Ascending aorta (tissue), 2 donors: Measurements from ENCODE around the gene FBXO31. TPM values are rescaled to one million over a fixed set of nuclear protein-coding genes. Genes with fewer than 3 reads are reported as not detected.
"Not testable (repeated sequence)": the region's sequence is repeated elsewhere in the genome, so short reads cannot be mapped to it uniquely, and the experiment has no call there.

Experiments
- DNase-seq, 2 donors: peaks; one replicate each; pipeline ENCODE4 v3.0.0-alpha.2; 2019; ENCODE audit warnings: low spot score in 2 of 2
- H3K27ac ChIP-seq, 2 donors: fragments of 200-600 bp; sonication (generic); one replicate each; pipeline ENCODE4 v1.5.1; 2016 to 2017; ENCODE audit warnings: mild to moderate bottlenecking in 1 of 2
- H3K27me3 ChIP-seq: fragments of 200-600 bp; sonication (generic); one replicate; pipeline ENCODE4 v1.5.1; 2017
- H3K36me3 ChIP-seq, 2 donors: fragments of 200-600 bp; sonication (generic); one replicate each; pipeline ENCODE4 v1.5.1; 2016
- H3K4me1 ChIP-seq, 2 donors: fragments of 200-600 bp; sonication (generic); one replicate each; pipeline ENCODE4 v1.5.1; 2016 to 2017; ENCODE audit warnings: mild to moderate bottlenecking in 1 of 2
- H3K4me3 ChIP-seq, 2 donors: fragments of 200-600 bp; sonication (generic); one replicate each; pipeline ENCODE4 v1.5.1; 2016 to 2017; ENCODE audit warnings: mild to moderate bottlenecking in 1 of 2
- H3K9me3 ChIP-seq, 2 donors: fragments of 200-600 bp; sonication (generic); one replicate each; pipeline ENCODE4 v1.5.1; 2016
- intact Hi-C: fragments of 100-400 bp; cut with DNase I; formaldehyde crosslinking; loops from one replicate; pipeline ENCODE4 v1.15.1; 2023
- total RNA-seq: library from RNA; depleted of rRNA; stranded (reverse); fragments of >200 nt; gene quantifications from one replicate; pipeline ENCODE4 v1.1.0, GENCODE V29; 2016
- TF ChIP-seq, protein P1 (sequence below), 3 experiments: fragments of 200-600 bp in 2 of 3; fragments of 450-650 bp in 1 of 3; sonication (generic) in 2 of 3; IDR thresholded peaks; one replicate each; pipeline ENCODE4 v1.5.1; 2016 to 2019; ENCODE audit warnings: antibody characterized with exemption in 3 of 3, mild to moderate bottlenecking in 1 of 3, moderate library complexity in 1 of 3

FBXO31 gene
- total RNA-seq, 1 donor from 2014 or later, result 224 TPM

DNA sequence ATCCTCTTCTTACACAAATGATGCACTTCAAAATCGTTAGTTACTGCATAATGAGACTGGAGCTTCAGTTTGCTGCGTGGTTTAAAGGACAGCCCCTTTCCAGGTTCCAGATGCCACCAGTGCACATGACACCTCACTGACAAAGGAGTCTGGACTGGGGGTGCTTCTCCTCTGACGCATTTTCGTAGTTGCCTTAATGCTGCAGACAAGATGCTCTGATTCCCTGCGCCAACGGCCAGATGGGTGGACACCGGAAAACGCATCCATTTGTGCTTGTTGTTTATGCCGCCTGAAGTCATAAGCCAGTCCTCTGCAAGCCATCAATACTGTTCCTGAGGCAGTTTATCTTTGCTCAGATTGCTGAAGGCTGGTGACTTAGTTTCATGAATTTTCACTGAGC lies 16.0 kb downstream of the FBXO31 start:
- H3K4me3 ChIP-seq, result no peak overlapping the region
- H3K36me3 ChIP-seq, result peaks cover 5 to 11% of the 10 kb centered on the region in 2 donors
- DNase-seq, result no peak
- no peaks in the 10 kb centered on the region for H3K27me3 ChIP-seq
- H3K27ac ChIP-seq, result no peak overlapping the region
- H3K9me3 ChIP-seq, result no peaks in the 10 kb centered on the region
- intact Hi-C loops, result no loop called here
- TF ChIP-seq, protein P1, sequence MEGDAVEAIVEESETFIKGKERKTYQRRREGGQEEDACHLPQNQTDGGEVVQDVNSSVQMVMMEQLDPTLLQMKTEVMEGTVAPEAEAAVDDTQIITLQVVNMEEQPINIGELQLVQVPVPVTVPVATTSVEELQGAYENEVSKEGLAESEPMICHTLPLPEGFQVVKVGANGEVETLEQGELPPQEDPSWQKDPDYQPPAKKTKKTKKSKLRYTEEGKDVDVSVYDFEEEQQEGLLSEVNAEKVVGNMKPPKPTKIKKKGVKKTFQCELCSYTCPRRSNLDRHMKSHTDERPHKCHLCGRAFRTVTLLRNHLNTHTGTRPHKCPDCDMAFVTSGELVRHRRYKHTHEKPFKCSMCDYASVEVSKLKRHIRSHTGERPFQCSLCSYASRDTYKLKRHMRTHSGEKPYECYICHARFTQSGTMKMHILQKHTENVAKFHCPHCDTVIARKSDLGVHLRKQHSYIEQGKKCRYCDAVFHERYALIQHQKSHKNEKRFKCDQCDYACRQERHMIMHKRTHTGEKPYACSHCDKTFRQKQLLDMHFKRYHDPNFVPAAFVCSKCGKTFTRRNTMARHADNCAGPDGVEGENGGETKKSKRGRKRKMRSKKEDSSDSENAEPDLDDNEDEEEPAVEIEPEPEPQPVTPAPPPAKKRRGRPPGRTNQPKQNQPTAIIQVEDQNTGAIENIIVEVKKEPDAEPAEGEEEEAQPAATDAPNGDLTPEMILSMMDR (IDR thresholded peaks at IDR 0.05), result no peak
- peaks cover 0 to 8% of the 10 kb centered on the region in 2 donors for H3K4me1 ChIP-seq

GRCh38 chr16:87366930-87367329 lies 16.6 kb downstream of the FBXO31 start:
- Histone ChIP-seq H3K9me3 (no peaks in the 10 kb centered on the region), H3K36me3 (peaks cover 6 to 13% of the 10 kb centered on the region in 2 donors), H3K4me3 (no peak overlapping the region), H3K4me1 (peaks cover 0 to 8% of the 10 kb centered on the region in 2 donors), H3K27ac (no peak overlapping the region), H3K27me3 (no peaks in the 10 kb centered on the region)
- DNase-seq, result no peak
- TF ChIP-seq, protein P1 (IDR thresholded peaks at IDR 0.05), result no peak
- intact Hi-C loops, result no loop called here

DNA sequence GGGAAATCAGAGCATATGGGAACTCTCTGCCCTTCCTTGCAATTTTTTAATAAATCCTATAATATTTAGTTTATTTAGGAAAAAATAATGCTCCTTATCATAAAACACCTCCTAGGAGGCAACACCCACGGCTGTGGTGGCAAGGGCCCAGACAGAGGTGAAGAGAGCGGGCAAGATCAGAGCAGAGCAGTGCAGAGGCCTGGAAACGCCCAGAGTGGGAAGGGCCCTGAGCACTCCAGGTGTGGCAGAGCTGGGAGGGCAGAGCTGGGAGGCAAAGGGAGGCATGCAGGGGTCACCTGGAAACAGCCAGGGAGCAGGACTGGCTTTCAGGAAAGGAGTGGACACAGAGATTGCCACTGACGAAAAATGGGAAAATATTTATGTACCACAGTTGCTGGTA lies 17.3 kb downstream of the FBXO31 start:
- peaks cover 0 to 8% of the 10 kb centered on the region in 2 donors for H3K4me1 ChIP-seq
- H3K27me3 ChIP-seq, result no peaks in the 10 kb centered on the region
- TF ChIP-seq, protein P1 (IDR thresholded peaks at IDR 0.05), result no peak
- no peak for DNase-seq
- peaks cover 10 to 19% of the 10 kb centered on the region in 2 donors for H3K36me3 ChIP-seq
- H3K9me3 ChIP-seq, result no peaks in the 10 kb centered on the region
- intact Hi-C loops, result no loop called here
- no peak overlapping the region for H3K27ac ChIP-seq
- no peak overlapping the region for H3K4me3 ChIP-seq

DNA sequence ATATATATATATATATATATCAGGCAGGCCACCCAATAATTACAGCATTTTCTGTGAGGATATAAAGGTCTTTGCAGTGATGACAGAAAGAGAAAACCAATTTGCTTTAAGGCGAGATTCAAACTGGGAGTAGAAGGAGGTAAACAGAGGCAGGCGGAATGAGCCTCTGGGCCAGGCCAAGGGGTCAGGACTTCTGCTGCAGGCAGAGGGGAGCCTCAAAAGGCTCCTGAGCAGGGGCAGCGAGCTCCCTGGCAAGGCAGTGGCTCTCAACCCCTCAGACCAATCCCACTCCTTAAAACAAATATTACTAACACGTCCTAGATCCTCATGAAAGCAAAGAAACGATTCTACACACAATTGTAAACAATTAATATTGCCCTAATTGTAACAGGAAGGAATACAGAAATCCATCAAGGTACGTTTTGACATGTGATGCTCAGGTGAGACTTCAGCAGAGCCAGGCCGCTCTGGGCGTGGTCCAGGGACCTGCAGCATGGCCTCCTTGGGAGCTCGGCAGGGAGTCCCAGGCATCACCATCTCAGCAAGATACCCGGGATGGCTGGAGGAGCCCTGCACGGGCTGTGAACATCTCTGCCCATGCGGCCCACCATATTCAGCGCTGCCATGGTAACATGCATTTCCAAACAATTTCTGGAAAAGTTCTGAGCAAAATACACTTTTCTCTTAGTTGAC lies 18.4 kb downstream of the FBXO31 start:
- no peak for DNase-seq
- Histone ChIP-seq H3K36me3 (peaks cover 11 to 23% of the 10 kb centered on the region in 2 donors), H3K4me3 (no peak overlapping the region), H3K4me1 (peaks cover 0 to 5% of the 10 kb centered on the region in 2 donors), H3K27me3 (no peaks in the 10 kb centered on the region), H3K27ac (no peak overlapping the region), H3K9me3 (no peaks in the 10 kb centered on the region)
- TF ChIP-seq, protein P1 (IDR thresholded peaks at IDR 0.05), result no peak
- intact Hi-C loops, result no loop called here

- intact Hi-C loops, result no loop called here
- Histone ChIP-seq H3K27ac (no peak overlapping the region), H3K4me1 (peaks cover 0 to 5% of the 10 kb centered on the region in 2 donors), H3K27me3 (no peaks in the 10 kb centered on the region), H3K36me3 (peaks cover 23 to 36% of the 10 kb centered on the region in 2 donors), H3K4me3 (no peak overlapping the region), H3K9me3 (no peaks in the 10 kb centered on the region)
- no peak for DNase-seq
- TF ChIP-seq, protein P1 (IDR thresholded peaks at IDR 0.05), result no peak
Measured at GRCh38 chr16:87363771-87364455, 19.7 kb downstream of the FBXO31 start.

DNA sequence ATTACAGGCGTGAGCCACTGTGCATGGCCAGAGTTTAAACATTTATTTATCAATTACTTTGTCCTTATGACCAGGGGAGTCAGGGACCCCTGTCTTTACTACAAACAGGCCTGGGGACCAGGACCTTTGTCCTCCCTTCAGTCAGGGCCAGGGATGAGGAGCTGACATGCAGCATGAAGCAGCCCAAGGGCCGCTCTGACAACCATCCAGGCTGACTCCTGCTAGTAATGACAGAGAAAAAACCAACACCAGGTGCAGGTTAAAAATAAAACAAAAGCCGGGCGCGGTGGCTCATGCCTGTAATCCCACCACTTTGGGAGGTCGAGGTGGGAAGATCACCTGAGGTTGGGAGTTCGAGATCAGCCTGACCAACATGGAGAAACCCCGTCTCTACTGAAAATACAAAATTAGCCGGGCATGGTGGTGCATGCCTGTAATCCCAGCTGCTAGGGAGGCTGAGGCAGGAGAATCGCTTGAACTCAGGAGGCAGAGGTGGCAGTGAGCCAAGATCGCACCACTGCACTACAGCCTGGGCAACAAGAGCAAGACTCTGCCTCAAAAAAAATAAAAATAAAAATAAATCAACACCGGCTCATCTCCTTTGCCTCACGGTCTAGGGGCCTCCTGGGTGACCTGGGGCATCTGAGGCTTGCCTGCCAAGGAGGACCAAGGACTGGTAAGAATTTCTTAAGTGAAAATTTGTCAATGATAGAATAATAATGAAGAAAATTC lies 20.6 kb downstream of the FBXO31 start:
- intact Hi-C loops, H3K9me3 ChIP-seq, H3K4me3 ChIP-seq, H3K27me3 ChIP-seq, DNase-seq, H3K4me1 ChIP-seq, H3K27ac ChIP-seq: not testable (repeated sequence)
- peaks cover 31 to 45% of the 10 kb centered on the region in 2 donors for H3K36me3 ChIP-seq
